Gastroesophageal sphincter (tissue), 4 donors: ENCODE data around the gene CLDND1. TPM values are rescaled to one million over a fixed set of nuclear protein-coding genes. Genes with fewer than 3 reads are reported as not detected.
"Not testable (repeated sequence)": the region's sequence is repeated elsewhere in the genome, so short reads cannot be mapped to it uniquely, and the experiment has no call there.

ENCODE experiments used
- ATAC-seq: fragments of 150-250 bp; one replicate; pipeline ENCODE4 v1.9.1; 2016; ENCODE audit warnings: mild to moderate bottlenecking, moderate library complexity
- H3K27ac ChIP-seq, 4 donors: fragments of 200-600 bp; sonication (generic) in 3 of 4; 1 replicate in 3 of 4; 2 replicates in 1 of 4; pipeline ENCODE4 v1.5.1; 2016 to 2019
- H3K27me3 ChIP-seq: fragments of 200-600 bp; sonication (generic); one replicate; pipeline ENCODE4 v1.5.1; 2019
- H3K36me3 ChIP-seq, 2 donors: fragments of 200-600 bp; sonication (generic); one replicate each; pipeline ENCODE4 v1.5.1; 2019; ENCODE audit warnings: control low read depth in 1 of 2
- H3K4me1 ChIP-seq, 3 donors: fragments of 200-600 bp; sonication (generic); 1 replicate in 2 of 3; 2 replicates in 1 of 3; pipeline ENCODE4 v1.5.1; 2016 to 2019; ENCODE audit warnings: control low read depth in 2 of 3
- H3K4me3 ChIP-seq, 2 donors: fragments of 200-600 bp; sonication (generic); one replicate each; pipeline ENCODE4 v1.5.1; 2019; ENCODE audit warnings: mild to moderate bottlenecking in 1 of 2, moderate library complexity in 1 of 2
- H3K9me3 ChIP-seq, 3 donors: fragments of 200-600 bp; sonication (generic); one replicate each; pipeline ENCODE4 v1.5.1; 2017 to 2019; ENCODE audit warnings: control low read depth in 2 of 3
- EP300 ChIP-seq: sonication (generic); formaldehyde crosslinking; IDR thresholded peaks from one replicate; pipeline ENCODE4 v1.6.1; 2017; ENCODE audit warnings: antibody characterized with exemption, mild to moderate bottlenecking
- POLR2A ChIP-seq, 2 donors: fragments of 450-650 bp; IDR thresholded peaks; one replicate each; pipeline ENCODE4 v1.6.1; 2017; ENCODE audit warnings: antibody characterized with exemption in 2 of 2, mild to moderate bottlenecking in 2 of 2, moderate library complexity in 1 of 2
- POLR2AphosphoS5 ChIP-seq: sonication (generic); formaldehyde crosslinking; IDR thresholded peaks from one replicate; pipeline ENCODE4 v1.6.1; 2017; ENCODE audit warnings: antibody characterized with exemption
- WGBS, 2 donors: methylation state at CpG; one replicate each; pipeline ENCODE4 v1.1.5; 2018; ENCODE audit warnings: low coverage in 1 of 2; 5-methylcytosine and 5-hydroxymethylcytosine counted together
- total RNA-seq, 4 donors: library from RNA; depleted of rRNA; stranded (reverse); fragments of >200 nt; gene quantifications; one replicate each; pipeline ENCODE4 v1.1.0, GENCODE V29; 2016
- TF ChIP-seq, protein P1 (sequence below), 4 experiments: fragments of 200-600 bp in 2 of 4; fragments of 450-650 bp in 2 of 4; sonication (generic) in 1 of 4; IDR thresholded peaks; one replicate each; pipeline ENCODE4 v1.5.1; 2017 to 2019; ENCODE audit warnings: antibody characterized with exemption in 4 of 4, mild to moderate bottlenecking in 2 of 4, moderate library complexity in 2 of 4

CLDND1 gene
- total RNA-seq, 4 donors from 2014 or later: 117 to 228 (median 183) TPM

DNA sequence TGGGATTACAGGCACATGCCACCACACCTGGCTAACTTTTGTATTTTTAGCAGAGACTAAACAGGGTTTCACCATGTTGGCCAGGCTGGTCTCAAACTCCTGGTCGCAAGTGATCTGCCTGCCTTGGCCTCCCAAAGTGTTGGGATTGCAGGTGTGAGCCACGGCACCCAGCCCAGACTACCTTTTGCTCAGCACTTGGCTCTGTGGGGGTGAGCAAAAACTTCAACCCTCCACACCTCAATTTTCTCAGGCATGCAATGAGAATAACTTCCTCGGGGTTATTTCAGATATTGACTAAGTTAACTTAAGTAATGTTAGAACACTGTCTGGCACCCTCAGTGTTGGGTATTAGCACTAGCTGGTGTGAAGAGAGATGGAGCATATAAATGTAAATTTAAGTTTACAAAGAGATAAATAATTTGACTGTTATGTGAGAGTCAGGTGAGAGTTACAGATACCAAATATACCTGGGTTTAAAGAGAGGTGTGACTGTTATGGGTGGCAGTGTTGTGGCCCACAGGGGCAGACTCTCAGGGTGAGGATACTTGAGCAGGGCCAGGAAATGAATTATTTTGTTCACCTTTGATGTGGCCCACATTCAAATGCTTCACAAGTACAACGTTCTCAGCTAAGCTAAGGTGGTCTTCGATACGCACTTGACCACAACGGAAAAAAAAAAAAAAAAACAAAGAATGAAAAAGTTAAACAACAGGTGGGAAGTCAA, 41.7 kb upstream of the CLDND1 start:
- 56 to 78% methylated on average over 5 of the region's 7 CpGs for WGBS, 2 donors
- ATAC-seq: no peak
- Histone ChIP-seq H3K9me3 (no peaks in the 10 kb centered on the region), H3K27me3 (no peaks in the 10 kb centered on the region), H3K36me3 (no peaks in the 10 kb centered on the region), H3K4me1 (no peaks in the 10 kb centered on the region), H3K4me3 (no peak overlapping the region), H3K27ac (no peak overlapping the region)
- TF ChIP-seq POLR2AphosphoS5 (no peak), EP300 (no peak), POLR2A (IDR thresholded peaks at IDR 0.05) (no peak)
- TF ChIP-seq, protein P1, sequence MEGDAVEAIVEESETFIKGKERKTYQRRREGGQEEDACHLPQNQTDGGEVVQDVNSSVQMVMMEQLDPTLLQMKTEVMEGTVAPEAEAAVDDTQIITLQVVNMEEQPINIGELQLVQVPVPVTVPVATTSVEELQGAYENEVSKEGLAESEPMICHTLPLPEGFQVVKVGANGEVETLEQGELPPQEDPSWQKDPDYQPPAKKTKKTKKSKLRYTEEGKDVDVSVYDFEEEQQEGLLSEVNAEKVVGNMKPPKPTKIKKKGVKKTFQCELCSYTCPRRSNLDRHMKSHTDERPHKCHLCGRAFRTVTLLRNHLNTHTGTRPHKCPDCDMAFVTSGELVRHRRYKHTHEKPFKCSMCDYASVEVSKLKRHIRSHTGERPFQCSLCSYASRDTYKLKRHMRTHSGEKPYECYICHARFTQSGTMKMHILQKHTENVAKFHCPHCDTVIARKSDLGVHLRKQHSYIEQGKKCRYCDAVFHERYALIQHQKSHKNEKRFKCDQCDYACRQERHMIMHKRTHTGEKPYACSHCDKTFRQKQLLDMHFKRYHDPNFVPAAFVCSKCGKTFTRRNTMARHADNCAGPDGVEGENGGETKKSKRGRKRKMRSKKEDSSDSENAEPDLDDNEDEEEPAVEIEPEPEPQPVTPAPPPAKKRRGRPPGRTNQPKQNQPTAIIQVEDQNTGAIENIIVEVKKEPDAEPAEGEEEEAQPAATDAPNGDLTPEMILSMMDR (IDR thresholded peaks at IDR 0.05): no peak

DNA sequence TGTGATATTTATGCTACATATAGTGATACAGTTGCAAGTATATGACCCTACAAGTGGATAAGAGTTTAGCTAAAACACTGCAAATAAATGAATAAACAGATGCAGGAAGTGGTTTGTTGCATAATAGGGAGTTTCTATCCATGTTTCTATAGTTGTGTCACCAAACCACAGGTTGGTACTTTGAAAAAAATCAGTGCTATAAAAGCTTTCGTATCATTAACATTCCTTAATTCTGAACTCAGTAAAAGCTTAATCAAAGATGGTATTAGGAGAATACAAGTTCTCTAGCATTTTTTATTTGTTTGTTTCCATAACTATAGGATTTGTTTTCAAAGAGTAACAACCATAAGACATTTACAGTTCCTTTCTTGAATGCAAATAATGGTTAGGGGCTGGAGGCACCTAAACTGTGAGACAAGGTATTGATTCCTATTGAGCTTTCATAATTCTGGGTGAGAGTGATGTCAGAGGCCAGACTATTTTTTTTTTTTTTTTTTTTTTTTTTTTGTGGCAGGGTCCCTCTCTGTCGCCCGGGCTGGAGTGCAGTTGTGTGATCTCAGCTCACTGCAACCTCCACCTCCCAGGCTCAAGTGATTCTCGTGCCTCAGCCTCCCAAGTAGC, 41.1 kb upstream of the CLDND1 start:
- H3K27me3 ChIP-seq: no peaks in the 10 kb centered on the region
- no peaks in the 10 kb centered on the region for H3K9me3 ChIP-seq
- H3K27ac ChIP-seq: no peak overlapping the region
- no peak for ATAC-seq
- H3K4me1 ChIP-seq: no peaks in the 10 kb centered on the region
- H3K36me3 ChIP-seq: no peaks in the 10 kb centered on the region
- WGBS, 2 donors: 64 to 77% methylated on average over 3 of the region's 4 CpGs
- no peak overlapping the region for H3K4me3 ChIP-seq
- TF ChIP-seq EP300: no peak
- TF ChIP-seq, protein P1 (IDR thresholded peaks at IDR 0.05): no peak
- TF ChIP-seq POLR2AphosphoS5: no peak
- no peak for TF ChIP-seq POLR2A (IDR thresholded peaks at IDR 0.05)

DNA sequence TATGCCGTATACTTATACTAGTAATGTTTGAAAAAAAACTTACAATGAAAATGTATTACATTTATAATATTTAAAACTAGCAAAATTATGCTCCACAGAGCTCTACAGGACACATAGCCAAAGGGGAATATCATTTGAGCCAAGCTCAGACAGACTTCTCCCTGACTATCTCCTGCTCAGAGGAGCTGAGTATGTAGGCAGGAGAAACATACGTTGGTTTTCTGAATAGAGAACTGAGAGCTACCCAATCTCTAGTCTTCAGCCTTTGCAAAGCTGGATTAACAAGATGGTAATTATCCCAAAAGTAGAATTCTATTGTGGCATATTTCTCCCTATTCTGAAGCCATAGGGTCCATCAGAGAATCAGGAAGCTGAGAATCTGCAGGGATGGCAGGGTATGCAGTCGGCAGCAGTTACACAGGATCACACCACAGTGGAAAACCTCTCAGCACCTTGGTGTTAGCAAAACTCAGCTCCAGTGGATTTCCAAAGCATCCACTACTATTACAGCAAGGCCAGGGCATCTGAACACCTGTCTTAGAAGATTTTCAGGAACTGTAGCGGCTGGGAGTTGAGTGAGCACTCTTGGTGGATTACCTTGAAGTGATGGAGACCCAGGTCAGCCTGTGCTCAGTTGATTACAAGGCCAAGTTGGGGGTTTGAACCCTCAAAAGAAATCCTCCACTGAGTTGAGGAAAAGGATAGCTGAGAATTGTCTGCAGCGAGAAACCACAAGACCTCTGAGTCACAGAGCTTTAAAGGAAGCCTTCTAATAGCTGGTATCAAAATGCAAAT, 39.2 kb upstream of the CLDND1 start:
- no peak for ATAC-seq
- WGBS, 2 donors: 77 to 80% methylated on average over 4 to 5 of the region's 5 CpGs
- H3K4me3 ChIP-seq: no peak overlapping the region
- H3K27me3 ChIP-seq: no peaks in the 10 kb centered on the region
- H3K27ac ChIP-seq: no peak overlapping the region
- no peak for TF ChIP-seq POLR2A (IDR thresholded peaks at IDR 0.05)
- TF ChIP-seq POLR2AphosphoS5: no peak
- TF ChIP-seq, protein P1 (IDR thresholded peaks at IDR 0.05): no peak
- no peak for TF ChIP-seq EP300
- no peaks in the 10 kb centered on the region for H3K36me3 ChIP-seq
- H3K4me1 ChIP-seq: no peaks in the 10 kb centered on the region
- no peaks in the 10 kb centered on the region for H3K9me3 ChIP-seq

DNA sequence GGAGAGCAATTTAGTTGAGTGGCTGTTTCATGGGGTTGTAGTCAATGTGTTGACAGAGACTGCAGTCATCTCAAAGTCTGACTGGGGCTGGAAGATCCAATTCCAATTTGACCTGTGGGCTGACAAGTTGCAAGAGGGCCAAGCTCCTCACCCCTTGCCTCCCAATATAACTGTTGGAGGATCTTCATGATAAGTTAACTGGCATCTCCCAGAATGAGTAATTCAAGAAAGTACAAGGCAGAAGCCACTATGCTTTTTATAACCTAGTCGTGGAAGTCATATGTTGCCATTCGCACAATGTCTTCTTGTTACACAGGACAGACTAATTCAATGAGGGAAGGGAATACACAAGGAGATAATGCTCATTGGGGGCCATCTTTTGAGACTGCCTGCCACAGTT, 38.2 kb upstream of the CLDND1 start:
- Histone ChIP-seq H3K4me3 (no peak overlapping the region), H3K27me3 (no peaks in the 10 kb centered on the region), H3K36me3 (no peaks in the 10 kb centered on the region), H3K9me3 (no peaks in the 10 kb centered on the region), H3K4me1 (no peaks in the 10 kb centered on the region), H3K27ac (no peak overlapping the region)
- ATAC-seq: no peak
- 77% methylated on average over 2 of the region's 2 CpGs; no CpG with 5 or more reads in 1 of the 2 donors for WGBS, 2 donors
- no peak for TF ChIP-seq EP300
- TF ChIP-seq, protein P1 (IDR thresholded peaks at IDR 0.05): no peak
- no peak for TF ChIP-seq POLR2A (IDR thresholded peaks at IDR 0.05)
- TF ChIP-seq POLR2AphosphoS5: no peak

DNA sequence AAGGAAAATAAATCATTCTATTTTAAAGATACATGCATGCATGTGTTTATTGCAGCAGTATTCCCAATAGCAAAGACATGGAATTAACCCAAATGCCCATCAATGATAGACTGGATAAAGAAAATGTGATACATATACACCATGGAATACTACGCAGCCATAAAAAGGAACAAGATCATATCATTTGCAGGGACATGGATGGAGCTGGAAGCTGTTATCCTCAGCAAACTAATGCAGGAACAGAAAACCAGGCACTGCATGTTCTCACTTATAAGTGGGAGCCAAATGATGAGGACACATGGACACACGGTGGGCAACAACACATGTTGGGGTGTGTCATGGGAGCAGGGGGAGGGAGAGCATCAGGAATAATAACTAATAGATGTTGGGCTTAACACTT, 37.1 kb upstream of the CLDND1 start:
- 100% methylated on average over 1 to 2 of the region's 2 CpGs for WGBS, 2 donors
- not testable (repeated sequence) for ATAC-seq, H3K4me1 ChIP-seq, H3K4me3 ChIP-seq, H3K36me3 ChIP-seq, H3K9me3 ChIP-seq, H3K27me3 ChIP-seq, H3K27ac ChIP-seq
